ENCODE data around the gene DPYD.

The DPYD gene

GRCh38 chr1:97837161-97837560, 83.7 kb downstream of the DPYD start:
- no peak for DNase-seq

DNA sequence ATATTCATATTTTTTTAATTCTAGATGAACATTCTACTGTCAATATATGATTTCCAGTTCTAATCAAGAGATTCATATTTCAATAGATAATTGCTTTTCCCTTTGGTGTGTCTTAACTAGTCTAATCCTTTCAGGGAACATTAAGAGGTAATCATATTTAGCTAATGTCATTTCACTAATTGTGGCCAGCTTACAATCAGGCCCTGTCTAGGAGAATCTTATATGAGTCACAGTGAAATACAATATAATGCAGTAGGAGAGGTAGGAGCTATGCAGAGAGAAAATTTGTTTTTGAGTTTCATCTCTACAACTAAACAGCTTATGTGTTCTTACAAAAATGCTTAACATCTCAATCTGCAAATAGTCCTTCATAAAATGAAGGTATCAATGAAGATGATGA, 85.9 kb downstream of the DPYD start:
- no peak for DNase-seq

DNA sequence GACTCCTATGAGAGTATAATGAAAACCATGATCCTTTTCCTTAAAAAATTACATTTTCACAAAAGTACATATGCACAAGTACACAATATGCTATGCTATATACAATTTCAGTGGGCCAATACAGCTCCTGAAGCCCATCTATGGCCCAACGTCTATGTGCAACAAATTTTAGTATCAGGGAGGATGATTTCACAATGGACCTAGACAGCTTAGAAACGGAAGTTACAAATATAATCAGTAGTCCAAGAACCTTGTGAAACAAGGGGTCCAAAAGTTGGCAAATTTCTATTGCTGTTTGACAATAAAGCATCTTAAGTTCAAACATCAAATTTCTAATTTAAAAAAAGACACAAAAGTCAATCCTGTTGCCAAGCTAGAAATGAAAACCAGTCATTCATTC, 87.0 kb downstream of the DPYD start:
- no peak for DNase-seq

DNA sequence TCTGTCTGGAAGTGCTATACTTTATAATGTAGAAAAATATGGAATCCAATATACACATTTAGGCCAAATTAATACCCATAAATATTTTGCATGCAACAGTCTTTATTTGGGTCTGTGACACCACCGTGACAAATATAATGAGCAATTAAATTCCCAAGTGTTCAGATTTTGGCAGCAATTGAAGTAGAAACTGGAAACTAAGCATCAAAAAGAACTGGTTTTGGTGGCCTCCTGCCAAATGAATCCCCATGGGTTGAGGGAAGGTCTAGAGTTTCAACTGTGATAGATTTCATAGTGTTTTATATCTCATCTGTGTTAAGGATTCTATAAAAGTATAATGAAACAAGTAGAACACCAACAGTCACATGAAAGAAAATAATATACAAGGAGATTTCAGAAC, 88.4 kb downstream of the DPYD start:
- DNase-seq: no peak

DNA sequence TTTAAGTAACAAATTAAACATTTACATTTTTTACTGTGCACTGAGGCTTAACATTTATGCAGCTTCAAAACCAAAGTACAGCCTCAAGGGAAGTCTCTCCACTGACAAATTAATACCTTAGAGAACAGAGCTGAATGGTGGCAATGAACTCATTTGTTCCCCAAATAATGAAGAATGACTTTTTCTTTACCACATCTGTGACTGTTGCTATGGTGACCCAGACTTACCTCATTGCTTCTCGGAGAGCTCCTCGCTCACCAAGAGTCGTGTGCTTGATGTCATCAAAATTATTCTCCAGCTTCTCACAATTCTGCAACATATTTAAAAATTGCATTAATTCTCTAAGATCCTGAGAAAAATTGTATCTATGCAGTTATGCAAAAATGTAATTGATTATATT, 92.9 kb downstream of the DPYD start:
- DNase-seq: no peak

GRCh38 chr1:97826820-97827219, 94.0 kb downstream of the DPYD start:
- DNase-seq: no peak

GRCh38 chr1:97824624-97825023, 96.2 kb downstream of the DPYD start:
- DNase-seq: no peak

GRCh38 chr1:97824200-97824599, 96.6 kb downstream of the DPYD start:
- DNase-seq: no peak

- DNase-seq: no peak
Observed at GRCh38 chr1:97820470-97821188, 100.2 kb downstream of the DPYD start.

DNA sequence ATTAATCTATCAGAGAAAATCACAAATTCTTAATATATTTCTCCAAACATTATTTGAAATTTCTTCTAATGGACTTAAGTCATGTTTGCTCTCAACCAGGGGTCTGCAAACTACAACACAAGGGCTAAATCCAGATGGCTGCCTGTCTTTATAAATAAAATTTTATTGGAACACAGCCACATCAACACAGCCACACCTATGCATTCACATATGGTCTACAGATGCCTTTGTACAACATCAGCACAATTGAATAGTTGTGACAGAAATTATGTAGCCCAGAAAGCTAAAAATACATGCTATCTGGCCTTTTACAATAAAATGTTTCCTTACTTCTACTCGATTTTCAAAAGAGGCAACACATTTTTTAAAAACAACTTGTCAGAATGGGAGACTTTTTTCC, 103.9 kb downstream of the DPYD start:
- no peak for DNase-seq

GRCh38 chr1:97814804-97815203, 106.0 kb downstream of the DPYD start:
- DNase-seq: no peak

DNA sequence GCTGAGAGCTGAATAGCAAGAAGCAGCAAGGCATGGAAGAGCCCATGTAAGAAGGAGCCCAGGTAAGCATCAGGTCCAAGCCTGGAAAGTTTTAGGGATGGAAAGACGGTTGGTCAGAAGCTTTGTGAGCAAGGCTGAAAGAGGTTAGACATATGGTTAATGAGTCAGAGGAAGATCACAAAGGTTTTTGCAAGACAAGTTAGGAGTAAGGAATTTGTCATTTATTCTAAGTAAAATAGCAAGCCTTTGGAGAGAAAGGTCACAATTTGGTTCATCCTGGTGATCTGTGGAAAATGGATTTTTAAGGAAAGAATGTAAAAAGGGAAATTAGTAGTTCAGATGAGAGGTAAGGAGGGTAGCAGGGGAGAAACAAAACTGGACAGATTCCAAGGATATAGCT, 106.7 kb downstream of the DPYD start:
- no peak for DNase-seq

DNA sequence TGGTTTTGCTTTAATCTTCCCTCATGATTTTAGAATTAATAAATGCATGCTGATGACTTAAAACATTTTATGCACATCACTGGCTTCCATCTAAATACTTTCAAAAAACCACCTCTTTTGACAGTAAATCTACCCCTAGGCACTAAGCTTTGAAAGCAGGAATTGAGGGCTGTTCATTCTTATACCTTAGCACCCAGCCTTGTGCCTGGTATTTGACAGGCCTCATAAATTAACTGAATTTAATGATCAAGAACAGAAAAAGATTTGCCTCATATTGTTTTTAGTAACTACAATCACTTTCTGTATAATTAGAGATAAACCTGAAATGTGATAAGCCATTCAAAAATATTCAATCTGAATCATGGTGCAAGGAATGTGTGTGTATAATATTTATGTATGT, 108.8 kb downstream of the DPYD start:
- DNase-seq: no peak

DNA sequence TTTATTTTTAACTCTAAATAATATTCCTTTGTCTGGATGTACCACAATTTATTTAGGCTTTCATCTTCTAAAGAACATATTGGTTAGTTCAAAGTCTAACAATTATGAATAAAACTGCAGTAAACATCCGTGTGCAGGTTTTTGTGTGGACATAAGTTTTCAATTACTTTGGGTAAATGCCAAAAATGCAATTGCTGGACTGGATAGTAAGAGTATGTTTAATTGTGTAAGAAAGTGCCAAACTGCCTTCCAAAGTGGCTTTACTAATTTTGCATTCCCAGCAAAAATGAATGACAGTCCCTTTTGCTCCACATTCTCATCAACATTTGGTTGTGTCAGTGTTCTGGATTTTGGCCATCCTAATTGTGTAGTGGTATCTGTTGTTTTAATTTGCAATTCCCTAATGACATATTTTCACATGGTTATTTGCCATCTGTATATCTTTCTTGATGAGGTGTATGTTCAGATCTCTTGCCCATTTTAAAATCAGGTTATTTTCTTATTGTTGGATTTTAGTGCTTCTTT, 113.8 kb downstream of the DPYD start:
- DNase-seq: no peak

GRCh38 chr1:97806326-97806725, 114.5 kb downstream of the DPYD start:
- DNase-seq: no peak

DNA sequence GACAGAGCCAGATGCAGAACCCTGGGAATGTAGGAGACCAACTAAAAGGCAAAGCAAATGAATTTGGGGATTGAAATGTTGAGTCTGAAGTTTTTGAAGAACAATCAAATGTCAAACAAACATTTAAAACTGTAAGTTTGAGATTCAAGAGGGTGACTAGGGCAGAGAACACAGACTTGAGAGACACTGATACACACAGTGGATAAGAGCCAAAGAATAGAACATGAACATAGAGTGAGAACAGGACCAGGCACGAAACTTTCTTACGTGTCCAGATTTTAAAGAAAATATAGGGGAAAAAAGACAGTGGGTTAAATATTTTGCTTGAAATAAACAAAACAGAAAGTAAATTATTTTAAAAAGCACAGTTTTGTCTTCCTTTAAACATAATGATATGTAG, 115.7 kb downstream of the DPYD start:
- DNase-seq: no peak

- DNase-seq: no peak
Observed at GRCh38 chr1:97803026-97803425, 117.8 kb downstream of the DPYD start.

DNA sequence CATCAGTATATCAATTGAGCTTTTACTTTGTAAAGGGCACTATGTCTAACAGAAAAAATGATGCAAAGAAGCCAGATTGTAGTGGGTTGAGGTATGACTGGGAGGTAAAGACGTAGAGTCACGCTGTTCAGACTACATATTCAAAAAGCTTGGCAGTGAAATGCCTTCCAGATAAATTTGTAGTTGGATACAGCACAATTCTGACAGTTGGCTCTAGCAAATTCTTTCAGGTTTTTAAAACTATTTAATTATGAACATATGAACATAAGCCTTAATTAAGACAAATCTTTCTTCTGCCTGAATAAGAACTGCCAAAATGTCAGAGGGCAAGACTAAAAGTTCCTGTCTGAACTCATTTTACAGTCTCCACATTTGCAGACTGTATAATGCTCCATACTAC, 118.8 kb downstream of the DPYD start:
- DNase-seq: no peak

DNA sequence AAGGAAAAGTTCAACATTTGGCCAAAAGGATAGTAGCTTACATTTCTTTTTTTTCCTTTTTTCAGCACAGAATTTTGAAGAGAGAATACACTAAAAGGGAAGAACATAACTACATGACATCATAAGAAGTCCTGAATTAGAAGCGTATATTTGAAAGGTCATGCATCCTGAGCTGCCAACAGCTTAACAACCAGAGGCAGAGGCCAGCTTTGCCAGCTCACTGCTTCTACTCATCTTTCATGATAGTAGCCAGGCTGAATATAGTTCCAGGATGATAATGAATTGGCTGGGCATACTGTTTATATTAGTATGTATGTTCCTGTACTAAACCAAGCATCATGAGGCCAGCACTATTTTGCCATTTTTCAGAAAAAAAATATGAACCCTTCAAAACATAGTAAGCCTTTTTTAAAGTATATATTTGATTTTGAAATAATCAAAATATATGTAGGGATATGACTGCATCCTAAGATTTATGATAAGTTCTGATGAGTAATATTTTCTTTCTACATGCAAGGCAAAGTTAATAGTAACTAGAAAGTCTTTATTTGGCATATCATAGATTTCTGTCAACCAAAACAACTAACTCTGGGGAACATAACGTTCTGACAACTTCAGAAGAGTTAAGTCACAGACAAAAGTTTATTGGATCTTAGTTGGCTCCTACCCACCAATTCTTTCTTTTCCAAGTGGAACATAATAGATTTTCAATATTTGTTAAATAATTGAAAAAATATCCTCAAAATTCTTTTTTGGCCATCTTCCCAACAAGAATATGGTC, 123.2 kb downstream of the DPYD start:
- DNase-seq: no peak

DNA sequence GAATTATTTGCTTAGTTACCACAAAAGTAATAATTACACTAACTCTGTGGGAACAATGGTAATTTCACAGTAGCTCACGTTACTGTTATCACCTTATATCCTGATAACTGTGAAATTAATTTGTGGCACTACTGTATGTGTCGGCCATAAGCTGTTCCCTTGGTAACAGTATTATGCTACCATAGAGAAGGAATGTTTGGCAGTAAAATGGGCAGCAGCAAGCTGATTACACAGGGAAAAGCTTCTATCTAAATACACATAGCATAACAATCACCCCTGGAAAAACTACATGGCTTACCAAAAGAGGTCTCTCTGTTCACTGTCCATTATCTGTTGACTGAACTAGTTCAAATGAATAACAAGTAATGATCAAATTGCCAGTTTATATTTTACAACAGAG, 124.1 kb downstream of the DPYD start:
- DNase-seq: no peak

GRCh38 chr1:97792655-97793054, 128.2 kb downstream of the DPYD start:
- DNase-seq: no peak

DNA sequence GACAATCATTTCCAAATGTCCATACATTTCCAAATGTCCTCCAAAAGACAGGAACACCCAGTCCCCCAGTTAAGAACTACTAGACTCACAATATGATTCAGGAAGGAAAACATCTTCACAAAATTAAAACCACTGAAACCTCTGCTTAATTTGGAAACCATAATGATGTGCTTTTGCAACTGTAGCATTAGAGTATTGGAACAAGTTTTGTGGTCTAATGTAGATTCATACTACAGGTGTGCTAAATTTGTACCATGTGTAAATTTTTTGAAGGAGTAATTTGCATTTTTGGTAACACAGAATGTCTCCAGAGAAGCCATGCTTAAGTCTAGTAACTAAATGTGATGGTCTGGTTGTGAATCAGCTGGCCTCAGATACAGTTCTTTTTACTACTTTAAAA, 129.6 kb downstream of the DPYD start:
- no peak for DNase-seq

- DNase-seq: no peak
Observed at GRCh38 chr1:97787231-97787630, 133.6 kb downstream of the DPYD start.

DNA sequence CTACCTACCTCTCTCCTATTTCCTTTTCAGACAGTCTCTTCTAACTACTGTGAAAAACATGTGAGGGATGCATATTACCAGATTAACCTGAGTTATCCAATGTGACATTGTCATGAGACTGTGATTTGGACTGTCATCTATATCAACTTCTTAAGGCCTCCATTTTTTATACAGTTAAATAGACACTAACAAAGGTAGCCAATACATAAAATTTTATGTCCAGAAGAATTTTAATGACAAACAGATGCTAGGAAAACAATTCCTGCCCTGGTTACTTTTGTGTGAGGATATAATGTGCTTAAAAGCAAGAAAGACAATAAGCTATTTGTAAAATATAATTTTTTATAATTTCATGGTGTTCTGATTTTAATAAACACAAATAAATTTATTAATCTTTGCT, 136.2 kb downstream of the DPYD start:
- DNase-seq: no peak

Data from activated gamma-delta T cell (primary cell).